ENCODE results near the gene EN1. TPM values are rescaled to one million over a fixed set of nuclear protein-coding genes. Genes with fewer than 3 reads are reported as not detected.

The EN1 gene
- total and polyA plus RNA-seq, 8 donors, result not detected

GRCh38 chr2:118851650-118852049 is 4.2 kb upstream of the EN1 start:
- peaks cover 0 to 14% (median 0%) of the 10 kb centered on the region in 3 donors for H3K4me1 ChIP-seq
- intact Hi-C loops (cut with DNase I), result loop anchor here in 2 of 3 donors (10.0 kb wide), 4 partner anchors 357 to 807 kb away; no protein-coding TSS in a partner anchor
- no peak for FAIRE-seq
- 11 to 15% methylated on average over 17 of the region's 17 CpGs for WGBS, 2 donors
- no peak for ATAC-seq
- no peak for TF ChIP-seq CTCF (IDR thresholded peaks at IDR 0.05)
- peaks cover 0 to 72% (median 12%) of the 10 kb centered on the region in 4 donors for H3K27me3 ChIP-seq
- H3K27ac ChIP-seq, result no peak overlapping the region
- no peaks in the 10 kb centered on the region for H3K9me3 ChIP-seq
- H3K36me3 ChIP-seq, result no peaks in the 10 kb centered on the region
- no peak overlapping the region for H3K4me3 ChIP-seq
- DNase-seq, result peak in 1 of 6 donors; percentile 24

GRCh38 chr2:118850901-118851415 is 3.5 kb upstream of the EN1 start:
- intact Hi-C loops (cut with DNase I), result loop anchor here in 2 of 3 donors (10.0 kb wide), 4 partner anchors 356 to 806 kb away; no protein-coding TSS in a partner anchor
- Histone ChIP-seq H3K36me3 (no peaks in the 10 kb centered on the region), H3K27me3 (peaks cover 0 to 68% (median 9%) of the 10 kb centered on the region in 4 donors), H3K4me3 (no peak overlapping the region), H3K4me1 (peaks cover 0 to 14% (median 0%) of the 10 kb centered on the region in 3 donors), H3K9me3 (no peaks in the 10 kb centered on the region), H3K27ac (no peak overlapping the region)
- no peak for FAIRE-seq
- DNase-seq, result no peak
- no peak for ATAC-seq
- no peak for TF ChIP-seq CTCF (IDR thresholded peaks at IDR 0.05)
- 12 to 14% methylated on average over 9 of the region's 9 CpGs for WGBS, 2 donors

- Histone ChIP-seq H3K27ac (no peak overlapping the region), H3K4me3 (no peak overlapping the region), H3K4me1 (peaks cover 0 to 10% (median 0%) of the 10 kb centered on the region in 3 donors), H3K9me3 (no peaks in the 10 kb centered on the region), H3K27me3 (peaks cover 0 to 69% (median 12%) of the 10 kb centered on the region in 4 donors), H3K36me3 (no peaks in the 10 kb centered on the region)
- ATAC-seq, result no peak
- no peak for FAIRE-seq
- TF ChIP-seq CTCF (IDR thresholded peaks at IDR 0.05), result no peak
- WGBS, 2 donors, result 8% methylated on average over 32 of the region's 32 CpGs
- peak in 1 of 6 donors; percentile 35 for DNase-seq
- intact Hi-C loops (cut with DNase I), result loop anchor here in 2 of 3 donors (10.0 kb wide), 4 partner anchors 356 to 806 kb away; no protein-coding TSS in a partner anchor
Measured at GRCh38 chr2:118850168-118850900, 2.9 kb upstream of the EN1 start.

GRCh38 chr2:118849226-118850167 is 2.0 kb upstream of the EN1 start:
- peaks cover 0 to 69% (median 12%) of the 10 kb centered on the region in 4 donors for H3K27me3 ChIP-seq
- H3K4me1 ChIP-seq, result peaks cover 0 to 8% (median 0%) of the 10 kb centered on the region in 3 donors

More at GRCh38 chr2:118849226-118850167, 2.0 kb upstream of the EN1 start:
- DNase-seq, result peak in 1 of 6 donors; percentile 38
- WGBS, 2 donors, result 6 to 8% methylated on average over 52 of the region's 52 CpGs
- TF ChIP-seq CTCF (IDR thresholded peaks at IDR 0.05), result no peak
- intact Hi-C loops (cut with DNase I), result loop anchor here in 2 of 3 donors (10.0 kb wide), 4 partner anchors 355 to 805 kb away; no protein-coding TSS in a partner anchor
- Histone ChIP-seq H3K9me3 (no peaks in the 10 kb centered on the region), H3K27ac (no peak overlapping the region), H3K4me3 (no peak overlapping the region), H3K36me3 (no peaks in the 10 kb centered on the region)
- no peak for FAIRE-seq
- no peak for ATAC-seq
